Activated naive CD8-positive, alpha-beta T cell treated with anti-CD3 and anti-CD28 coated beads, Interleukin-2, amount 50 U/mL, for 24 hours (primary cell): ENCODE measurements around the gene KIF1A.
"Not testable (repeated sequence)": the region's sequence is repeated elsewhere in the genome, so short reads cannot be mapped to it uniquely, and the experiment has no call there.

ENCODE experiments used
- ATAC-seq: fragments of 150-1000 bp; cut with Tn5 transposase; one replicate; pipeline ENCODE4 v1.10.0; 2021
- DNase-seq: peaks from one replicate; pipeline ENCODE4 v3.0.0; 2021
- H3K27ac Mint-ChIP-seq: one replicate; pipeline ENCODE4 v1.8.0; 2021; ENCODE audit warnings: mild to moderate bottlenecking, mixed read lengths
- H3K27me3 Mint-ChIP-seq: one replicate; pipeline ENCODE4 v1.8.0; 2021; ENCODE audit warnings: mixed read lengths
- H3K36me3 Mint-ChIP-seq: one replicate; pipeline ENCODE4 v1.8.0; 2021; ENCODE audit warnings: low read depth, mixed read lengths
- H3K4me1 Mint-ChIP-seq: one replicate; pipeline ENCODE4 v1.8.0; 2021; ENCODE audit warnings: mixed read lengths
- H3K4me3 Mint-ChIP-seq: one replicate; pipeline ENCODE4 v1.8.0; 2021; ENCODE audit warnings: mild to moderate bottlenecking, moderate library complexity, mixed read lengths
- H3K9me3 Mint-ChIP-seq: one replicate; pipeline ENCODE4 v1.8.0; 2021; ENCODE audit warnings: mixed read lengths

Gene KIF1A

GRCh38 chr2:240852671-240853314 lies 32.8 kb upstream of the KIF1A start:
- no peaks in the 10 kb centered on the region for H3K4me1 Mint-ChIP-seq
- DNase-seq (no peak), ATAC-seq (no peak)
- no peaks in the 10 kb centered on the region for H3K27me3 Mint-ChIP-seq
- peaks cover 9% of the 10 kb centered on the region for H3K9me3 Mint-ChIP-seq
- no peak overlapping the region for H3K27ac Mint-ChIP-seq
- no peaks in the 10 kb centered on the region for H3K36me3 Mint-ChIP-seq
- no peak overlapping the region for H3K4me3 Mint-ChIP-seq

- peak; percentile 85 for DNase-seq
- H3K27me3 Mint-ChIP-seq: no peaks in the 10 kb centered on the region
- no peaks in the 10 kb centered on the region for H3K4me1 Mint-ChIP-seq
- H3K36me3 Mint-ChIP-seq: no peaks in the 10 kb centered on the region
- H3K4me3 Mint-ChIP-seq: no peak overlapping the region
- H3K9me3 Mint-ChIP-seq: peaks cover 9% of the 10 kb centered on the region
- H3K27ac Mint-ChIP-seq: no peak overlapping the region
- peak; percentile 90 for ATAC-seq
These were observed 31.3 kb upstream of the KIF1A start for GRCh38 chr2:240851078-240851991.

GRCh38 chr2:240850756-240851077 lies 30.7 kb upstream of the KIF1A start:
- Mint-ChIP-seq H3K4me3 (no peak overlapping the region), H3K9me3 (peaks cover 9% of the 10 kb centered on the region), H3K4me1 (no peaks in the 10 kb centered on the region), H3K27ac (no peak overlapping the region), H3K36me3 (no peaks in the 10 kb centered on the region), H3K27me3 (no peaks in the 10 kb centered on the region)
- DNase-seq (no peak), ATAC-seq (no peak)

- ATAC-seq: no peak
- H3K4me3 Mint-ChIP-seq: no peak overlapping the region
- peaks cover 11% of the 10 kb centered on the region for H3K9me3 Mint-ChIP-seq
- H3K4me1 Mint-ChIP-seq: no peaks in the 10 kb centered on the region
- no peaks in the 10 kb centered on the region for H3K27me3 Mint-ChIP-seq
- H3K27ac Mint-ChIP-seq: no peak overlapping the region
- DNase-seq: no peak
- no peaks in the 10 kb centered on the region for H3K36me3 Mint-ChIP-seq
These were observed 30.0 kb upstream of the KIF1A start for GRCh38 chr2:240850026-240850425.

GRCh38 chr2:240848900-240849680 lies 29.1 kb upstream of the KIF1A start:
- ATAC-seq: no peak
- no peak overlapping the region for H3K27ac Mint-ChIP-seq
- H3K4me3 Mint-ChIP-seq: no peak overlapping the region
- H3K9me3 Mint-ChIP-seq: peaks cover 6% of the 10 kb centered on the region
- H3K27me3 Mint-ChIP-seq: no peaks in the 10 kb centered on the region
- H3K36me3 Mint-ChIP-seq: no peaks in the 10 kb centered on the region
- no peak for DNase-seq
- no peaks in the 10 kb centered on the region for H3K4me1 Mint-ChIP-seq

- Mint-ChIP-seq H3K36me3 (no peaks in the 10 kb centered on the region), H3K27ac (no peak overlapping the region), H3K27me3 (no peaks in the 10 kb centered on the region), H3K4me1 (no peaks in the 10 kb centered on the region), H3K4me3 (no peak overlapping the region), H3K9me3 (peaks cover 5% of the 10 kb centered on the region)
- DNase-seq (no peak), ATAC-seq (no peak)
These were observed 27.8 kb upstream of the KIF1A start for GRCh38 chr2:240847817-240848216.

- Mint-ChIP-seq H3K4me3 (no peak overlapping the region), H3K4me1 (no peaks in the 10 kb centered on the region), H3K36me3 (no peaks in the 10 kb centered on the region), H3K27ac (no peak overlapping the region), H3K9me3 (peaks cover 5% of the 10 kb centered on the region), H3K27me3 (peaks cover 3% of the 10 kb centered on the region)
- DNase-seq: no peak
- ATAC-seq: no peak
These were observed 27.0 kb upstream of the KIF1A start for GRCh38 chr2:240846873-240847595.

GRCh38 chr2:240846309-240846708 lies 26.3 kb upstream of the KIF1A start:
- DNase-seq, H3K27ac Mint-ChIP-seq, H3K36me3 Mint-ChIP-seq, H3K27me3 Mint-ChIP-seq, H3K4me3 Mint-ChIP-seq, H3K9me3 Mint-ChIP-seq, H3K4me1 Mint-ChIP-seq, ATAC-seq: not testable (repeated sequence)

- DNase-seq (peak; percentile 26), ATAC-seq (peak; percentile 22)
- Mint-ChIP-seq H3K9me3 (peaks cover 5% of the 10 kb centered on the region), H3K4me3 (no peak overlapping the region), H3K27ac (no peak overlapping the region), H3K36me3 (no peaks in the 10 kb centered on the region), H3K4me1 (no peaks in the 10 kb centered on the region), H3K27me3 (peaks cover 3% of the 10 kb centered on the region)
These were observed 20.5 kb upstream of the KIF1A start for GRCh38 chr2:240840435-240841060.

GRCh38 chr2:240839152-240840143 lies 19.4 kb upstream of the KIF1A start:
- Mint-ChIP-seq H3K27ac (no peak overlapping the region), H3K4me3 (no peak overlapping the region), H3K4me1 (no peaks in the 10 kb centered on the region), H3K27me3 (peaks cover 3% of the 10 kb centered on the region), H3K36me3 (no peaks in the 10 kb centered on the region), H3K9me3 (no peaks in the 10 kb centered on the region)
- DNase-seq: no peak
- no peak for ATAC-seq

GRCh38 chr2:240837621-240838020 lies 17.6 kb upstream of the KIF1A start:
- no peak overlapping the region for H3K4me3 Mint-ChIP-seq
- no peaks in the 10 kb centered on the region for H3K36me3 Mint-ChIP-seq
- H3K4me1 Mint-ChIP-seq: no peaks in the 10 kb centered on the region
- H3K9me3 Mint-ChIP-seq: no peaks in the 10 kb centered on the region
- ATAC-seq: no peak
- H3K27me3 Mint-ChIP-seq: peaks cover 3% of the 10 kb centered on the region
- H3K27ac Mint-ChIP-seq: no peak overlapping the region
- DNase-seq: no peak

- Mint-ChIP-seq H3K27ac (no peak overlapping the region), H3K4me3 (no peak overlapping the region), H3K9me3 (no peaks in the 10 kb centered on the region), H3K36me3 (no peaks in the 10 kb centered on the region), H3K27me3 (no peaks in the 10 kb centered on the region), H3K4me1 (peaks cover under 1% of the 10 kb centered on the region)
- ATAC-seq (no peak), DNase-seq (no peak)
These were observed 16.9 kb upstream of the KIF1A start for GRCh38 chr2:240836781-240837467.

- Mint-ChIP-seq H3K9me3 (no peaks in the 10 kb centered on the region), H3K27ac (no peak overlapping the region), H3K4me1 (peaks cover 6% of the 10 kb centered on the region), H3K36me3 (no peaks in the 10 kb centered on the region), H3K27me3 (peaks cover 5% of the 10 kb centered on the region), H3K4me3 (no peak overlapping the region)
- no peak for DNase-seq
- no peak for ATAC-seq
These were observed 15.5 kb upstream of the KIF1A start for GRCh38 chr2:240835528-240835927.
